Activated T-helper 1 cell treated with anti-CD3 and anti-CD28 coated beads, Interleukin-12 subunit alpha, Interleukin-12 subunit beta, Interleukin-2, Interleukin-4 antibody, amounts not matched to agents 30 ng/mL and 10 ng/mL and 1 ng/mL, durations not matched to agents 14 hours and 24 hours and 36 hours (primary cell): ENCODE measurements around the gene ADGRV1. TPM values are rescaled to one million over a fixed set of nuclear protein-coding genes. Genes with fewer than 3 reads are reported as not detected.

Source experiments
- DNase-seq: peaks from one replicate; pipeline ENCODE4 v3.0.0; 2021; ENCODE audit warnings: low spot score
- H3K27ac Mint-ChIP-seq: one replicate; pipeline ENCODE4 v1.8.0; 2021; ENCODE audit warnings: mild to moderate bottlenecking, mixed read lengths
- H3K27me3 Mint-ChIP-seq: one replicate; pipeline ENCODE4 v1.8.0; 2022; ENCODE audit warnings: mild to moderate bottlenecking, moderate library complexity, mixed read lengths; ENCODE audit not compliant: insufficient read depth
- H3K36me3 Mint-ChIP-seq: one replicate; pipeline ENCODE4 v1.8.0; 2021; ENCODE audit warnings: low read depth, mixed read lengths
- H3K4me1 Mint-ChIP-seq: one replicate; pipeline ENCODE4 v1.8.0; 2021; ENCODE audit warnings: low read depth, mixed read lengths
- H3K4me3 Mint-ChIP-seq: one replicate; pipeline ENCODE4 v1.8.0; 2021; ENCODE audit warnings: mild to moderate bottlenecking, moderate library complexity, mixed read lengths
- H3K9me3 Mint-ChIP-seq: one replicate; pipeline ENCODE4 v1.8.0; 2021; ENCODE audit warnings: mixed read lengths
- intact Hi-C: fragments of 100-400 bp; cut with micrococcal nuclease; formaldehyde crosslinking; loops from one replicate; pipeline ENCODE4 v1.15.1; 2024
- total RNA-seq: library from RNA; stranded (reverse); gene quantifications from 2 replicates; pipeline ENCODE4 v1.2.3, GENCODE V29; 2022

ADGRV1 gene
- total RNA-seq, 1 donor from 2014 or later: 0.05 TPM

- H3K27me3 Mint-ChIP-seq: peaks cover 6% of the 10 kb centered on the region
- H3K4me3 Mint-ChIP-seq: no peak overlapping the region
- H3K9me3 Mint-ChIP-seq: no peaks in the 10 kb centered on the region
- no peaks in the 10 kb centered on the region for H3K36me3 Mint-ChIP-seq
- peaks cover 5% of the 10 kb centered on the region for H3K4me1 Mint-ChIP-seq
- no peak for DNase-seq
- intact Hi-C loops: loop anchor here (1.0 to 5.0 kb wide), 7 partner anchors 8 to 487 kb away; partner anchors contain the start of gene ARRDC3
- no peak overlapping the region for H3K27ac Mint-ChIP-seq
Observed at GRCh38 chr5:90932052-90932699, 373.6 kb downstream of the ADGRV1 start.

GRCh38 chr5:90933298-90933697, 374.7 kb downstream of the ADGRV1 start:
- intact Hi-C loops: loop anchor here (2.0 to 5.0 kb wide), 4 partner anchors 66 to 294 kb away; no protein-coding TSS in a partner anchor
- no peak overlapping the region for H3K4me3 Mint-ChIP-seq

DNA sequence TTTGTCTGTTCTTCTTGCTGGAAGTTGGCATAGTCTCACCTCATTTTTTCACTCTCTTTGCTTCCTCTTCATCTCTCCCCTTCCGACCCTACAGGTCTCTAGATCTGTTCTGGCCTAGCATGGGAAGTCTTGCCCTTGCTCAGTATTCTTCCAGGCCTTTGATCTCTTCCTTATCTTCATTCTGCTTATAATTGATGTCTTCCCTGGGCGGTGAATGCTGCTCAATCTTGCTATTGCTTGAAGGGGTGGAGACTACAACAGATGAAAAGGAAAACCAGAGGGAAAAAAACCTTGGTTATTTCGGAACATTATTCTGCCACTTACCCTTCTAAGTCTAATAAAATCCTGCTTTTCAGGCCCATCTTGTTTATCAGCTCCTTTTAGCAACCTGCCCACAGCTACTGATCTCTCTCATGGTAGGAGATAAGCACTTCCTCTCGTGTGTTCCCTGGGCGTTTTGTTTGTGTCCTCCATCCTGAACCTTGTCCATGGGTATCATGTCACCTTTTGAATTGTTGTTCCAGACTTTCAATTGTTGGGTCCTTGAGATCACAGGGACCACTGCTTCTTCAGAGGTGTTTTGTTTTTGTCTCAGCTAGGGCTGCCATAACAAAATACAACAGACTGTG, 375.6 kb downstream of the ADGRV1 start:
- no peak for DNase-seq
- H3K27me3 Mint-ChIP-seq: peaks cover 6% of the 10 kb centered on the region
- no peak overlapping the region for H3K27ac Mint-ChIP-seq
- intact Hi-C loops: loop anchor here (5.0 kb wide), 3 partner anchors 123 to 293 kb away; no protein-coding TSS in a partner anchor
- no peaks in the 10 kb centered on the region for H3K9me3 Mint-ChIP-seq
- peaks cover 5% of the 10 kb centered on the region for H3K4me1 Mint-ChIP-seq
- H3K4me3 Mint-ChIP-seq: no peak overlapping the region
- no peaks in the 10 kb centered on the region for H3K36me3 Mint-ChIP-seq

More at GRCh38 chr5:90933298-90933697, 374.7 kb downstream of the ADGRV1 start:
- Mint-ChIP-seq H3K27me3 (peaks cover 6% of the 10 kb centered on the region), H3K36me3 (no peaks in the 10 kb centered on the region), H3K27ac (no peak overlapping the region), H3K9me3 (no peaks in the 10 kb centered on the region), H3K4me1 (peaks cover 5% of the 10 kb centered on the region)
- no peak for DNase-seq

GRCh38 chr5:90934738-90935137, 376.1 kb downstream of the ADGRV1 start:
- H3K4me3 Mint-ChIP-seq: no peak overlapping the region
- peaks cover 6% of the 10 kb centered on the region for H3K4me1 Mint-ChIP-seq

GRCh38 chr5:90939211-90939610, 380.6 kb downstream of the ADGRV1 start:
- Mint-ChIP-seq H3K4me1 (peaks cover 15% of the 10 kb centered on the region), H3K27me3 (no peaks in the 10 kb centered on the region), H3K27ac (no peak overlapping the region), H3K36me3 (no peaks in the 10 kb centered on the region), H3K9me3 (no peaks in the 10 kb centered on the region), H3K4me3 (no peak overlapping the region)
- intact Hi-C loops: no loop called here
- DNase-seq: no peak

More at GRCh38 chr5:90934738-90935137, 376.1 kb downstream of the ADGRV1 start:
- Mint-ChIP-seq H3K36me3 (no peaks in the 10 kb centered on the region), H3K27me3 (peaks cover 6% of the 10 kb centered on the region), H3K27ac (no peak overlapping the region), H3K9me3 (no peaks in the 10 kb centered on the region)
- intact Hi-C loops: loop anchor here (5.0 kb wide), 3 partner anchors 123 to 293 kb away; no protein-coding TSS in a partner anchor
- no peak for DNase-seq

GRCh38 chr5:90940227-90940995, 381.8 kb downstream of the ADGRV1 start:
- intact Hi-C loops: loop anchor here (1.0 to 5.0 kb wide), 3 partner anchors 8 to 443 kb away; partner anchors contain the start of gene ARRDC3
- Mint-ChIP-seq H3K4me3 (no peak overlapping the region), H3K27ac (peak overlapping the region; percentile 62), H3K27me3 (no peaks in the 10 kb centered on the region), H3K4me1 (peaks cover 15% of the 10 kb centered on the region), H3K9me3 (no peaks in the 10 kb centered on the region), H3K36me3 (no peaks in the 10 kb centered on the region)
- DNase-seq: peak; percentile 42

DNA sequence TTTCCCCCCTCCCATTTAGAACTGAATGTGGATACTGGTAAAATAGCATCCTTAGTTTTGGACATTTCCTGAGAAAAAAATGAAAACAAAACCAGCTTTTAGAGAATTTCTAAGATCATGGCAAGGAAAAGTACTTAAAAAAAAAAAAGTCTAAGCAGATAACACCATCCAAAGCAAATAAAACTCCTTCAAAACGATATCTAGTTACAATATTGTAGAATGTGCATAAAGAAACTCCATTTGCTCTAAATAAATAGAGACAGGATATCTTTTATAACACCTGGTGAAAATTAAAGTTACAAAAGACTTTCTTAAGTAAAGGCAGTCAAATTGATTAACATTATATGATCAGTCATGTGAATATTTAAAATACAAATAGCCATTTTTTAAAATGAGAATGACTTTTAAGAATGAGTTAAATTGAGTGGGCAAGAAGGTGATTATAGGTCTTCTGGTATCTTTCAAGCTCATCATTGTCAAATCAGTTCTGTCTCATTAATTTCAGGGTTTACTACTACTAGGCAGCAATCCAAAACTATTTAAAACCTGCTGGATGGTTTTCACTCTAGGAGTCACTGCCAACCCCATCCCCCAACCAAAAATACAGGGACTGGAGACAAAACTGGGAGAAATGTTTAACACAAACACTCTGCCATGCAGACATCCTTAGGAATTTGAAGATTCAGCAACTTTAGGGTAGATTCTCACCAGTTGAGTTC, 382.6 kb downstream of the ADGRV1 start:
- Mint-ChIP-seq H3K4me3 (no peak overlapping the region), H3K4me1 (peaks cover 15% of the 10 kb centered on the region), H3K27ac (peak overlapping the region; percentile 62), H3K36me3 (no peaks in the 10 kb centered on the region), H3K27me3 (no peaks in the 10 kb centered on the region), H3K9me3 (no peaks in the 10 kb centered on the region)
- no peak for DNase-seq
- intact Hi-C loops: loop anchor here (5.0 kb wide), 1 partner anchor 221 kb away; no protein-coding TSS in a partner anchor

DNA sequence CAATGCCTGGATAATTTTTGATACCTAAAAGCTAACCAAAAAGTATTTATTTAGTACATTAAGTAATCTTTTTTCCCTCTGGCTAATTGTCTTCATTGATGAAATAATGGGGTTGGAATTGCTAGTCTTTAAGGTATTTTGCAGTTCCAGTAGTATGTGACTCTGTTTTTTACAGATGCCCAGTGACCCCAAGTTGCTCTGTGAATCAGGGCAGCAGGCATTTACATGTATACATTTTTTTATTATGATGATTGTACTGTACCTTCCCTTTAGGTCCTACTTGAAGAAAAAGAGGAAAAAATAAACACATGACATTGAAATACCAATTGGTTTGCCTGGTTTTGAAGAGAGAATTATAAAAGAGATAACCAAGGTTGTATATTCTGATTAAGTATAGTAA, 385.5 kb downstream of the ADGRV1 start:
- H3K9me3 Mint-ChIP-seq: no peaks in the 10 kb centered on the region
- no peak overlapping the region for H3K27ac Mint-ChIP-seq
- H3K4me1 Mint-ChIP-seq: peaks cover 15% of the 10 kb centered on the region
- H3K4me3 Mint-ChIP-seq: no peak overlapping the region
- no peak for DNase-seq
- no peaks in the 10 kb centered on the region for H3K27me3 Mint-ChIP-seq
- H3K36me3 Mint-ChIP-seq: no peaks in the 10 kb centered on the region
- intact Hi-C loops: loop anchor here (5.0 kb wide), 1 partner anchor 218 kb away; no protein-coding TSS in a partner anchor

DNA sequence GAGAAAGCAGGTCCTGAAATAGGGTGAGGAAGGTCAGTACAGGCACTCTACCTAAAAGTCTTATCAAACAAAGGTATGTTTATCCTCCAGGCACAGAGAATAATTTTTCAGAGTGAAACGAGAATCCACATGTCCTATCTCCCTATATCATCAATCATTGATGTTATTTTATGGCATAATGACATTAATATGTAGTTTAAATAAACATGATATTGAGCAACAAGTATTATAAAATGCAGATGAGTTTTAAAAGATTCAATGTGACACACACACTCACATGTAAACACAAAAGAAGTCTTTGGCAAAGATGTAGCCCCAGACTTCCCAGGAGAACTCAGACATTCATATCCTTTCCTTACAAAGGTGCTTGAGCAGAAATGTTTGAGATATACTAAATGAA, 389.1 kb downstream of the ADGRV1 start:
- H3K4me1 Mint-ChIP-seq: no peaks in the 10 kb centered on the region
- peaks cover 7% of the 10 kb centered on the region for H3K27me3 Mint-ChIP-seq
- no peaks in the 10 kb centered on the region for H3K9me3 Mint-ChIP-seq
- intact Hi-C loops: no loop called here
- H3K4me3 Mint-ChIP-seq: no peak overlapping the region
- no peak overlapping the region for H3K27ac Mint-ChIP-seq
- no peaks in the 10 kb centered on the region for H3K36me3 Mint-ChIP-seq
- DNase-seq: no peak

- no peak for DNase-seq
- no peaks in the 10 kb centered on the region for H3K9me3 Mint-ChIP-seq
- H3K4me3 Mint-ChIP-seq: no peak overlapping the region
- no peaks in the 10 kb centered on the region for H3K4me1 Mint-ChIP-seq
- peaks cover 15% of the 10 kb centered on the region for H3K27me3 Mint-ChIP-seq
- no peaks in the 10 kb centered on the region for H3K36me3 Mint-ChIP-seq
- no peak overlapping the region for H3K27ac Mint-ChIP-seq
- intact Hi-C loops: no loop called here
Observed at GRCh38 chr5:90948969-90949368, 390.4 kb downstream of the ADGRV1 start.

GRCh38 chr5:90949469-90950358, 391.1 kb downstream of the ADGRV1 start:
- no peak for DNase-seq
- Mint-ChIP-seq H3K27ac (no peak overlapping the region), H3K36me3 (no peaks in the 10 kb centered on the region), H3K4me1 (no peaks in the 10 kb centered on the region), H3K27me3 (peaks cover 15% of the 10 kb centered on the region), H3K4me3 (no peak overlapping the region), H3K9me3 (no peaks in the 10 kb centered on the region)
- intact Hi-C loops: no loop called here
